Stimulated activated CD8-positive, alpha-beta memory T cell treated with anti-CD3 and anti-CD28 coated beads, Interleukin-15, amount 100 ng/mL, for 4 hours (primary cell): ENCODE data around the gene PRCD.

Experiments
- DNase-seq, 2 donors: peaks; one replicate each; pipeline ENCODE4 v3.0.0-alpha.2; 2020; ENCODE audit warnings: low read depth in 2 of 2

Gene PRCD

DNA sequence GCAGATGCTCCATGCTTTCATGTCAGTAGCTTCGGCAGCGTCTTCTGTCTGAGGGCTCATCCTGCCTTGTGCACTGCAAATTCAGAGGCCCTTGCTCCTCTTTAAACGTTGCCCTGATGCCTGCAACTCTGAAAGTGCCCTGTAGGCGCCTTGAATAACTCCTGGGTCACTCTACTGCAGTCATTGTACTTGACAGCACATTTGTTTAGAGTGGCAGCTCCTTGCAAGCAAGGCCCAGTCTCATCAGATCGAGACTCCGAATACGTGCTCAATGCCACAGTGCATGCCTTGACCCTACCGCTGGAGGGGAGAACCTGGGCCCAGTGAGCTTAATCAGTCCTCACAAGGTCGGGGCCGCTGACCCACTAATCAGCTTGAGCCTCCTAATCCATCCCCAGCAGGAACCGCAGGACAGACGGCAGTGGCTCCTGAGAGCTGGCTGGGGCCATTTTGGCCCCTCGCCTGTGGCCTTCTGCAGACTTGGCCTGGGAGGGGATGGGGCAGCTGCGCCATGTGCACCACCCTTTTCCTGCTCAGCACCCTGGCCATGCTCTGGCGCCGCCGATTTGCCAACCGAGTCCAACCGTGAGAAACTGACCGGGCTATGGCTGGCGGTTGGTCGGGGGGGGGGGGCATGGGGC lies at the start of gene PRCD:
Gene PRCD (plus strand): TSS at position 414 of the 641 bp plus-strand sequence. CDS start 98 bp downstream, at position 512.
- no peak for DNase-seq

DNA sequence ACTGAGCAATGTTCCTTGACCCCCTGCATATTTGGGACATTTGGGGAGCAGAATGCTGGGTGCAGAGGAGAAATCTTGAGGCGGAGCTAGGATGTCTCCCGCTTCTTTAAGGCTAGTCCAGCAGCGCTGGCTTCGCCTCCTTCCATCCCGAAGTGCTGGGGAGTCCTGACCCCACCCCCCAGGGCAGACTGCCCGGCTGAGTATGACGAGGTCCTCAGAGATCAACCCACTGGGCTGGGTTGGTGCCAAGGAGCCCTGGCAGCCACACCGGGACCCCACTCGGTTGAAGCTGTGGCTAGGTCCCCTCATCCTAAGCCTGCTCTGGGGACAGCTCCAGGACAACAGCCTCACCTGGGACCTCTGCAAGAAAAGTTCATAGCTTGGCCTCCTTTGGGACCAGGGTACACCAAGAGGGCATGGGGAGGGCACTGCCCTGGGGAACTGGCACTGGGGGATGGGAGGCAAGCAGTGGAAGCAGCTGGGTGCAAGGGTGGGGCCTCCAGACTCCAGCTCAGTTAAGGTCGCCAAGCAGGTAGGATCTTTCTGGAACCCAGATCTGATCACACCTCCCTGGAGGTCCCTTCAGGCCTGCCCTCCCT lies 49.6 kb upstream of the PRCD start:
- DNase-seq: no peak

DNA sequence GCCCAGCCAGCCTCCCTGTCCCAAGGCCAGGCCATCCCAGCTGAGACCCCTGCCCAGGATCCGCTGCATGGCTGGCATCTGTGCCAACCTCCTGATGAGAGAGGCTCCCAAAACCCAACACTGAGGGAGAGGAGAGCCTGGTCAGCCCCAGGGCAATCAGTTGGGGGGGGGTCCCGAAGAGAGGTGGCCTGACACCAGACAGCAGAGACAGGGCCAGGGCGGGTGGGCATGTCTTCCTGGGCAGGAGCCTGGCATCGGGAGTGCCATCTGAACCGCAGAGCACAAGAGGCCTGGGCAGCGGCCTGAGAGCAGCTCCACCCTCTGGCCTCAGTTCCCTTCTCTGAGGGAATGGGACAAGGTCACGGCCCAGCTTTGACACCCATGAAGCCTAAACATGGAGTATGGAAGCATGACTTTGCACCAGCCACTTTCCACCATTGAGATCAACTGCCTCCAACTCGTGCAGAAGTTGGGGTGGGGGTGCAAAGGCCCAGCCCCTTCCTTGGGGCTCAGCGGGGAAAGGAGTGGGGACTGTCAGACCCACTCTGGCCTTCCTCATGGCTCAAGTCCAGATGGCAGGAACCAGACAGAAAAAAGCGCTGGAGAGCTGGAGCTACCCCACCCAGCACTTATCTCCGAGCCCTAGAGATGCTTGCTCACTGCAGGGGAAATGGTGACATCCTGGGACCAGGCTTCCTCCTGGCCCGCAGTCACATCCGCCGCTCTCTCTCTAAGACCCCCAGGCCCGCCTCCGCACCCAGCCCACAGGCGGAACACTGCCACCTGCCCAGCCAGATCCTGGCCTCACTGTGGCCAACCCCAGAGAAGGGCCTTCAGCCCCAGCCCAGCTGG lies 48.3 kb upstream of the PRCD start:
- DNase-seq: no peak

GRCh38 chr17:76492123-76492988 lies 47.5 kb upstream of the PRCD start:
- DNase-seq: no peak

- DNase-seq: no peak
Observed at GRCh38 chr17:76492989-76493501, 46.8 kb upstream of the PRCD start.

DNA sequence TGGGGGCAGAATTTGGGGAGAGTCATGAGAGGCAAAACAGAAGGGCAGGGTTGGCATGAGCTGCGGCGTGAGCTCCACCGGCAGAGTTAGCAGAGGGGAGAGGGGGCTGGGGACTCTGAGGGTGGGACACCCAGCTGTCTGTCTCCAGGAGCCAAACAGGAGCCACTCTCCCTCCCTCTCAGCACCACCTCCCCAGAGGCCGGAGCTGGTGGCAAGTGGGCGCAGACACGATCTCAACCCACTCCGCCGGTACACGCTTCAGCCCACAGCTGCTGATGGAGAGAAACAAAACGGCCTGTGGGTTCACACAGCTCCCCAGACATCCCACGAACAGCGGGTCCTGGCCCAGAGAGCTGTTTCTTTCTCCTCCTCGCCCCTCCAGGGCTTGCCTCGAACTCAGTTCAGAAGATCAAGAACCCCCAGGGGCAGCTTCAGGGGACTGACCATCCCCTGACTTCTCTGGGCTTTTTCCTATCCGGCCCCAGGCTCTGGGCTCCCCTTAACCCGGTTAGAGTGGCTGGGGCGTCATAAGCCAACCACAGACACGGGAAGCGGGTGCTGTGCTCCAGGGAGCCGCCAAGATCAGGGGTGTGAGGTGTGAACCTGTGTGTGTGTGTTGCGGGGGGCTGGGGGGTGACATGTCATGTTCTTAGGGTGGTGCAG lies 46.2 kb upstream of the PRCD start:
- no peak for DNase-seq

- DNase-seq: no peak
Observed at GRCh38 chr17:76495663-76496400, 44.0 kb upstream of the PRCD start.

DNA sequence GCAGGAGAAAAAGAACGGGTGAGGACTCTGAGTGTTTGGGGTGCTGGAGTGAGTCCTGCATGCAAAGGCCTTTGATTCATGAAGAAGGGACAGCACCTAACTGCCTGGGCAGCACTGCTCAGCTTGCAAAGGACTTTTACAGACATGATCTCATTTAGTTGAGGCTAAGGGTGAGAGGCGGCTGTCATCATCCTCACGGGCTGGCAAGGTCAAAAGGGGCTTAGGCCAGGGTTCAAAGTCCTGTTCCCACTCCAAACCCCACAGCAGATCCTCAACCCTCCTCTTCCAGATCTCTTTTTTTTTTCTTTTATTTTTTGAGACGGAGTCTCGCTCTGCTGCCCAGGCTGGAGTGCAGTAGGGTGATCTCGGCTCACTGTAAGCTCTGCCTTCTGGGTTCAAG lies 43.4 kb upstream of the PRCD start:
- no peak for DNase-seq

DNA sequence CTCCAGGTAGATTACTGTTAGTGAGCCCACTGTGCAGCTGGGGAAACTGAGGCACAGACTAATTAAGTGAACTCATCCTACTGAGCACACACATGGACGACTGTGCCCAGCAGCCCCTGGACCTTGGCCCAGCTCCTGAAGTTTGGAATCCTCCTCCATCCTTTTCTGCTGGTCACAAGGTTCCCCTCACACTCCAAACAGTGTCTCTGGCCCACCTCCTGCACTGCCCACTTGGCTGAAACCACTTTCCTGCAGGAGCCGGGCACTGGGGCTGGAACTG lies 42.2 kb upstream of the PRCD start:
- DNase-seq: no peak

DNA sequence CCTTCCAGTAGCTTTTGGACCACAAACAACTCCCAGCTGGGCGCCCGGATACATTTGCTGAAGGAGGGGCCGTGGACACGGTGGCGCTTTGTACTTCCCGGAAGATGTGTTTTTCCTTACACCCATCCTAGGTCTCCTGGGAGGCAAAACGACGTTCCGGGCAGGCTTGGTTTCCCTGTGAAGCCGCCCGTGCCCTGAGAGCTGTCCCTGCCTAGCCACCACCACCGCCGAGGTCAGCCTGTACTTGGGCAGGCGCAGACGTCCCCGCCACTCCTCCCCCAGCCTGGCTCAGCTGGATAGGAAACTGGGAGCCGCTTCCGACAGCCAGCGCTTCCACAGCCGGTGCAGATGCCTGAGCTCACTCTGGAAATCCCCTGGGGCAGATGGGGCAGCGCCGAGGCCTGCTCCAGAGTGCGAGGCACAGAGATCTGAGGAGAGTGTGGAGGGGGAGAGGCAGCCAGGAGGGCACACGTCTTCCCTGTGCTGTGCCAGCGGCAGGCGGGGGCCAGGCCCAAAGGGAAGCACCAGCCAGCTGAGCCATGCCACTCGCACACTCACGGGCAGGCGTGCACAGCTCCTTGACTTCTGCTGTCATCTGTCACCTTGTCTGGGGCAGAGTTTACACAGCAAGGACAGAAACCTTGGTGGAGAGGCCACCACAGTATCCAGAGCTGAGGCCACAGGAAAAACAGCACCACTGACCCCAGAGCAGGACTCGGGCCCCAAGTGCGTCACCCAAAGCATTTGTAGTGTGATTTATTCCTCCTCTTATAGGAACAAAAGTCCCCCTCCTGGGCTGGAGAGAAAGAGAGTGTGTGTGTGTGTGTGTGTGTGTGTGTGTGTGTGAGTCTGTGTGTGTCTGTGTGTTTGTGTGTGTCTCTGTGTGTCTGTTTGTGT lies 41.6 kb upstream of the PRCD start:
- no peak for DNase-seq

- DNase-seq: no peak
Observed at GRCh38 chr17:76498876-76499251, 41.0 kb upstream of the PRCD start.

DNA sequence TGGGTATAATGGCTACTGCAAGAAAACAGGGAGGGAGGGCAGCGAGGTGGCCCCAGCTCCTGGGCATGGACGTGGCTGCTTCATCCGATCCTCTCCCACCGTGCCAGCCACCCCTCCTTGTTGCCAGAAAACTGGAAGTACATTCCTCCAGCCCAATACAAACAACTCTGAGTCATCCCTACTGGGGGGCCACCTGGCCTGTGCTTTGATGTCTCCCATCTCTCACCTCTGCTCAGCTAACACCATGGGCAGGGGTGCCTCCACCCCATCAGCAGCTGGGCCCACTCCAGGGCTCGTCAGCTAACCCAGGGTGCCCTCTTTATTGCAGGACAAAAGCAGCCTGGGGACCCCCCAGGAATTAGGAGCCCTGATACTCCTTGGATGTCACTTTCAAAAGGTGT lies 40.6 kb upstream of the PRCD start:
- DNase-seq: no peak

GRCh38 chr17:76500074-76500746 lies 39.6 kb upstream of the PRCD start:
- no peak for DNase-seq

DNA sequence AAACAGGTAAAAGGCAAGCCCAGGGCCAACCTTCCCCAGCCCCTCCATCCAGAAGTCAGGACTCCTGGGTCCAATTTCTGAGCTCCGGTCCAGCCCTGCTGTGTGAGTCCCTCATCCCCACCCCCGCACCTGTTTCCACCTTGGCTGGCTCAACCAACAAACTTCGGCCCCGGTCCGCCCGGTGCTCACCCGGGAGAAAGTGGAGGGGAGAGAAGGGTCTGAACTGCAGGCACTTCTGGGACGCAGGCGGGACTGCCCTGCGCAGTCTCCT lies 39.2 kb upstream of the PRCD start:
- DNase-seq: no peak

DNA sequence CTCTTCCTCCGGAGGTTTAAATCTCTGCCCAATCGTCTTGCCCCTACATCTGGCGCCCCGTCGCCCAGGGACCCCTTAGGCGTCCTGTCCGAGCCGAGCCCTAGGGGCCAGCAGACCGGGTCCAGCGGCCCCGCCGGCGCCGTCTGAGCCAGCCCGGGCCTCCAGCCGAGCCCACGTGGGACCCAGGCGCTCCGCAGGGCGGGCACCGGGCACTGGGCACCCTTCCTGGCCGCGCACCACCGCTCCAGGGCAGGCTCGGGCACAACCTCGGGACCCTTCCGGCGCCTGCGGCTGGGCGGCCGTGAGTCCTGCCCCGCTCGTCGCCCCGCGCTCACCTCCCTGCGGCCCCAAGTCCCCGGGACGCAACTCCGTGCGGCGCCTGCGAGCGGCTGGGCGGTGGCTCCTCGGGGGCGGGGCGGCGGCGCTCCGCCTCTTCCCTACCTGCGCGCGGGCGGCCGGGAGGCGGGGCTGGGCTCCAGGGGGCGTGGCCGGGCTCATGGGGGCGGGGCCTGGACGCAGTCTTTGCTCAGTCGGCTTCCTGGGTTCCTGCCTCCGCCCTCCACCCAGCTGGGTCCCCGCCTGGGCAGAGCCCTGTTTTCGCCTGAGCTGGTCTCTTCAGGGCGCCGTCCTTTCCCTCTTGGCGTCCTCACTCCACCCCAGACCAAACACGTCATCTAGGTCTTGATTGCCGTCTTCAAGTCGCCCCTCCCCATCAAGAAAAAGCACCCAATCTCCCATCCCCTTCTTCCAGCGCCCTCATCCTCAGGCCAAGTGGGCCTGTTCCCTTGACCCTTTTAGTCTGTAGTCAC lies 38.6 kb upstream of the PRCD start, which contains the start of gene RHBDF2:
Gene RHBDF2 (minus strand): TSS at position 406 of the 809 bp plus-strand sequence. CDS start 19,899 bp downstream, outside the sequence.
- DNase-seq: peak; percentile 89 to 91

- DNase-seq: no peak
Observed at GRCh38 chr17:76501827-76502307, 38.0 kb upstream of the PRCD start.

DNA sequence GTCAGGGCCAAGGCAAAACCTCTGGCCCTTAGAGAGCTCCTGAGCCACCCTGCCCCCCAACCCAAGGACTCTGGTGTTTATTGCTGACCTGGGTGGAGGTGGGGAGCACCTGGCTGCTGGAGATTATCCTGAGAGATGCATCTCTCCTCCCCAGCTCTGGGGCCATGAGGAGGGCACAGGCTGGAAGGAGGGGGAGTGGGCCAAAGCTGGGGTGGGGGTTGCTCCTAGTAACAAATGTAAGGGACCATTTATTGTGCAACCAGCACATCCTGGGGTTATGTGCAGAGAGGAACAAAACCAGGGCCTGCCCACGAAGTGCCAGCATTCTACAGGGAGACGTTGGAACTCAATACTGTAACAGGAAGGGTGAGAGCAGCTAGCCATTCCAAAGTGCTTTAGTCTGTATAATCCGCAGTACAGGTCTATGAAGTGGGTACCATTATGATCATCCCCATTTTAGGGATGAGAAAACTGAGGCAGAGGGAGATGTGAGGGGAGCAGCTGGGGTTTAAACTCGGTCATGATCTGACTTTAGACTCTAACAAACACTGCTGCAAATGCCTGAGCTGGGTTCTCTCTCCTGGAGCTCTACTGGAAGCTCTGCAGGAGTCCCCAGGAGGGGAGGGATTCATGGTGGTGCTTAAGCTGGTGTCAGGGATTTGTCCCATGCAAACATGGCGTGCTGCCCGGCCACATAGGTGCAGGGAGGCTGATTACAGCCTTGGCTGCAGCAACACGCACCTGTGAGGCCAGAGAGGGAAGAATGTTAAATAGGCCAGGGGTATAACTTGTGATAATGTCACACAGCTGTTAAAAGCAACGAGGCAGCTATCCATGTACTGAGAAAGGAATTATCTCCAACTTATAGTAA lies 37.3 kb upstream of the PRCD start:
- no peak for DNase-seq
